Neural cell (in vitro differentiated cells): Measurements from ENCODE around the gene ASXL1.

Experiments used
- CTCF ChIP-seq: fragments of 450-650 bp; IDR thresholded peaks from 2 replicates; pipeline ENCODE4 v1.5.1; 2014; ENCODE audit warnings: antibody characterized with exemption, mild to moderate bottlenecking, moderate library complexity; ENCODE audit not compliant: poor library complexity, severe bottlenecking
- EP300 ChIP-seq: fragments of 450-650 bp; conservative IDR thresholded peaks from 2 replicates; pipeline ENCODE4 v1.6.1; 2014; ENCODE audit warnings: antibody characterized with exemption, mild to moderate bottlenecking, moderate library complexity; ENCODE audit not compliant: poor library complexity, severe bottlenecking
- EZH2 ChIP-seq: fragments of 200-600, 300-800 bp; shearing (Covaris generic), sonication (generic); IDR thresholded peaks from 2 replicates; pipeline ENCODE4 v1.6.1; 2014; ENCODE audit warnings: antibody characterized with exemption, low read length, borderline replicate concordance, mild to moderate bottlenecking; ENCODE audit not compliant: insufficient read depth, poor library complexity, severe bottlenecking
- POLR2AphosphoS5 ChIP-seq: IDR thresholded peaks from 2 replicates; pipeline ENCODE4 v1.6.1; 2012
- REST ChIP-seq: IDR thresholded peaks from 2 replicates; pipeline ENCODE4 v1.6.1; 2012; ENCODE audit warnings: borderline replicate concordance

GRCh38 chr20:32363492-32363891 lies 5.4 kb downstream of the ASXL1 start:
- TF ChIP-seq CTCF, result no peak
- TF ChIP-seq EP300, result no peak
- no peak for TF ChIP-seq REST
- TF ChIP-seq EZH2, result no peak
- no peak for TF ChIP-seq POLR2AphosphoS5
